CD4-positive, alpha-beta T cell treated with Interleukin-4 for 1 hour (primary cell): ENCODE data around the gene TRIO.
"Not testable (repeated sequence)": the region's sequence is repeated elsewhere in the genome, so short reads cannot be mapped to it uniquely, and the experiment has no call there.

Source experiments
- DNase-seq, 2 donors: peaks; one replicate each; pipeline ENCODE4 v3.0.0-alpha.2; 2020 to 2022

TRIO gene

GRCh38 chr5:14525397-14525796, 382.3 kb downstream of the TRIO start:
- DNase-seq, result no peak

DNA sequence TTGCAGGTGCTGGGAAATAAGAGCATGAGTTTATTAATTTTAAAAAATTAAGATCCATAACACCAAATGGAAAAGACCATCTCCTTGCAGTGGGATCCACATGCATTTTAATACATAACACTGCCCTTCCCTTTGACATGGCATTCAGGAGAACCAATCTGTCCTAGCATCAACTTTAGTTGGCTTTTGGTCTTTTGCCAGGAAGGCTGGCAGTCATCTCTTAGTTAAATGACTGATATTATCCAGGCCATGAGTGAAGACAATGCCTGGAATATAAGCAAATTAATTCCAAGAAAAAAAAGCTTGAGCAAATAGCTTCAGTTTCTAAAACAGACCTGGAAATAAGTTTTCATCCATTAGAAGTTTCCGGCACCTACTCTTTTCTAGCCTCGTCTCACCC, 383.4 kb downstream of the TRIO start:
- no peak for DNase-seq

DNA sequence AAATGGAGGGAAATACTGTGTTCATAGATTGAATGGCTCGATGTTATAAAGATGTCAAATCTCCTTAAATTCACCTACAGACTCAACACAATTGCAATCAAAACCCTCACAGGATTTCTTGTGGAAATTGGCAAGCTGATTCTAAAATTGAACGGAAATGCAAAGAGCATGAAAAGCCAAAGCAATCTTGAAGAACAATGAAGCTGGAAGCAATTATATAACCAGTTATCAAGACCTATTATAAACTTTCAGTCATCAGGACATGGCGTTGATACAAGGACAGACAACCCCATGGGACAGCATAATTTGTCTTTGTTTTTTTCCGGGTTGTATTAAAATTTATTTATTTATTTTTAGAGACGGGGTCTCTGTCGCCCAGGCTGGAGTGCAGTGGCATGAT, 385.0 kb downstream of the TRIO start:
- no peak for DNase-seq

DNA sequence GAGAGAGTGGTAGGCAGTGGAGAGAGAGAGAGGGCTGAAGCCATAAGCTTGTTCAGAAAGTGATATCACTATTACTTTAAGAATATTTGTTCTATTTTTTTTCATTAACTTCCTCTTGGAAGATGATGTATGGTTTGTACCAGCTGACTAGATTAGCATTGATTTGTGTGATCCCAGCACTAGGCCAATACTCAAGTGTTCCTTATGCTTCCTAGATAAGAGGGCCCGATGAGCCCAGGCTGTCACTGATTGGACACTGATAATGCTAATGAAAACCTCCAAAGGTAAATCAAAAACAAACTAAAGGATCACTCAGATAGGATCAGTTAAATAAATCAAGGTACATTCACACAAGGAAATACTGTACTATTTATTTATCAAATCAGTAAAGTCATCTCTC, 385.8 kb downstream of the TRIO start:
- no peak for DNase-seq

DNA sequence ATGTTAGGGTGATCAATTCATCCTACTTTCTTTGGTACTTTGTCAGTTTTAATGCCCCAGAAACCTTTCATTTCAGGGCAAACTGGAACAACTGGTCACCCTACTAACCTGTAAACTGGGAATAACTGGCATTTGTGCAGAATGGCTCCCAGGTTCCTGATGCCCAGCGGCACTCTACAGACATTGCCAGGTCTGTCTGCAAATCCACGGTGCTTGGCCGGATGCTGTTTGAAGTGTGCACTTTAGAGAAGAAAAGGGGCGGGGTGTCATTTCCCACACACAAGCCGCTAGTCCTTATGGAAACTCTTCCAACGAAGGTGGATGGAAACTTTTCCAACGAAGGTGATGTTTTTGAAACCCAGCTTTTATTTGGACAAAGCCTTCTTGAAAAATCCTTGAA, 388.5 kb downstream of the TRIO start:
- no peak for DNase-seq

DNA sequence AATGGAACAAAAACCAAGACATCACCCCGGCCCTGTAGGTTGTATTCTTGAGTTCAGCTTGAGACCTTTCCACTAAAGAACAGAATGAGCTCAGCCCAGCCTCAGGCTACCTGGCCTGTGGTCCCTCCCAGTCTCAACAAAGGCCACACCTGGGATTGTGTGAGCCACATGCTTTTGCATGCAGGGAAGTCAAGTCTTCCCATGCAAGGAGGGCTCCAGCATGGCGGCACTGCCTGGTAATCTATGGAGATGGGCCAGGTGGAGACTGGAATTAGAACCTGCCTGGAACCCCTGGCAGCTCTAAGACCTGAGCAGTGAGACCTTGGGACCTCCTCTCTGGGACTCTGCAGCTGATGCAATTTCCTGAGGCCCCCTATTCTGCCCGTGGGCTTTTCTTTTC, 389.0 kb downstream of the TRIO start:
- DNase-seq, result no peak

- DNase-seq, result no peak
These were observed 391.6 kb downstream of the TRIO start for GRCh38 chr5:14534773-14535172.

DNA sequence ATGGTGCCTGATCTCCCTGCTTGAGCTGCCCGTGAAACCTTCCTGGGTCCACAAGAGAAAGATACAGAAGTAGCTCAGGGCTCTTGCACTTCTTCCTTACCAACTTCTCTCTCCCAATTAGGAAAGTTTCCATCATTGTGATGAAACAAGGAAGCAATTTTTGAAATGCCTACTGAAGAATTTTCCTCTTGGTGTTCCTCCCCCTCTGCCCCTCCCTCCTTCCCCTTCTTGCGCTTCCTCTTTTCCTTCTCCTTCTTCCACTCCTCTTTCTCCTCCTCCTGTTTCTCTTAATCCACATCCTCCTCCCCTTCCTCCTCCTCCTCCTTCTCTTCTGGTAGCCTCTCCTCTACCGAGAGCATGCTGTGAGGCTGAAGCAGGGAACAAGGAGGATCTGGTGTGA, 402.2 kb downstream of the TRIO start:
- DNase-seq, result no peak

GRCh38 chr5:14545862-14546261, 402.7 kb downstream of the TRIO start:
- no peak for DNase-seq

- no peak for DNase-seq
These were observed 404.5 kb downstream of the TRIO start for GRCh38 chr5:14547666-14548065.

GRCh38 chr5:14551211-14551610, 408.1 kb downstream of the TRIO start:
- no peak for DNase-seq

DNA sequence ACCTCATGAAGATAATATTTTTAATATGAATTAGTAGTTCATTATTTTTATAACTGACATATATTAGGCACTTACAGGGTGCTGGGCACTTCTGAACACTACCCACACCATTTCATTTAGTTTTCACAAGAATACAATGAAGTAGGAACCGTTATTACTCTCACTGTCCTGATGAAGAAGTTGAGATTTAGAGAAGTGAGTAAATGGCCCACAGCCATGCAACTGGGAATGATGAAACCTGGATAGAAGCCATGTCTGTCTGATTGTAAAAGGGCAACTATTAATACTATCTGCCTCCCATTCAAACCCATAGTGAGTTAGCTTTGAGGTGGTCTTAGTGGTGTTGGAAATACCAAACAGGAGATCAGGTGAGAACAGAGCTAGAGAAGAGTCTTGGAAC, 408.9 kb downstream of the TRIO start:
- no peak for DNase-seq

DNA sequence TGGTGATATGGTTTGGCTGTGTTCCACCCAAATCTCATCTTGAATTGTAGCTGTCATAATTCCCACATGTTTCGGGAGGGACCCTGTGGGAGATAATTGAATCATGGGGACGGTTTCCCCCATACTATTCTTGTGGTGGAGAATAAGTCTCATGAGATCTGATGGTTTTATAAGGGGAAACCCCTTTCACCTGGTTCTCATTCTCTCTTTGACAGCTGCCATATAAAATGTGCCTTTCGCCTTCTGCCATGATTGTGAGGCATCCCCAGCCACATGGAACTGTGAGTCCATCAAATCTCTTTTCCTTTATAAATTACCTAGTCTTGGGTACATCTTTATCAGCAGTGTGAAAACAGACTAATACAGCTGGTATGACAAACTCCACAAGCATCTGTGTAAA, 411.1 kb downstream of the TRIO start:
- not testable (repeated sequence) for DNase-seq

DNA sequence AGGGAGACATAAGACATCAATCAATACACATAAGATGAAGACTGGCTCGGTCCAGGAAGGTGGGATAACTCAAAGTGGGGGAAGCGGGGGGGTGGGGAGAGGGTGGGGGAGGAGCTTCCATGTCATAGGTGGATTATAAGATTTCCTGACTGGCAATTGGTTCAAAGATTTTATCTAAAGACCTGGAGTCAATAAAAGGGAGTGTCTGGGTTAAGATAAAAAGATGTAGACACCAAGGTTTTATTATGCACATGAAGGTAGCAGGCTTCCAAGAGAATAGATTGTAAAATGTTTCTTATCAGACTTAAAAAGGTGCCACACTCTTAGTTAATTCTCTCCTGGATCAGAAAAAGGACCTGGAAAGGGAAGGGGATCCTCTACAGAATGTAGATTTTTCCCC, 412.9 kb downstream of the TRIO start:
- DNase-seq, result no peak

GRCh38 chr5:14557203-14557770, 414.1 kb downstream of the TRIO start:
- no peak for DNase-seq

DNA sequence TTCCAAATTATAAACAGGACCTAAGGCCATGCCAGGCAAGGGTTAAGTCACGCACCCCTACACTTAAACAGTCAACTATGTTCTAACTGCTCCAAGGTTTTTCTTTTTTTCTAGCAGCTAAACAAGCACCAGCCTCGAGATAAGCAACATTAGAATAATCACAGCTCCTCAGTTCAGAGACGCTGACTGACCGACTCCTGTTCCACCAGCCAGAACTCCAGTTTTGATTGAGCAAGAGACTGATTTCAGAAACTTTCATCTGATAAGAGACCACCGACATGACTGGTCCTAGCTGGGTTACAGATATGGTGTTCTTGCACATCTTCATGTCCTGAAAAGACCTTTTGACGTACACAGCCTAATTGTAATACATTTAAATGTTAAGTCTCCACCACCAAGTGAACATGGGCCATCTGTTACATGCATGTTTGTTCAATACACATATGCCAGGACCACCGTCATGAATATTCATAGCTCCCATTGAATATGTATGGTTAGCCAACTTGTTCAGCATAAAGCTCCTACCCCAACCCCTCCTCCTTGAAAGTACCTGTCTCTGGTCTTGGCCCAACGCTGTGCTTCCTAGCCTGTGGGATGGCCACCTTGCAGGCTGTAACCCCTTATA, 414.8 kb downstream of the TRIO start:
- no peak for DNase-seq
